ENCODE results near the gene LOXL3. TPM values are rescaled to one million over a fixed set of nuclear protein-coding genes. Genes with fewer than 3 reads are reported as not detected.

Gene LOXL3
- total RNA-seq, 1 experiment from 2014 or later: 5.8 TPM

DNA sequence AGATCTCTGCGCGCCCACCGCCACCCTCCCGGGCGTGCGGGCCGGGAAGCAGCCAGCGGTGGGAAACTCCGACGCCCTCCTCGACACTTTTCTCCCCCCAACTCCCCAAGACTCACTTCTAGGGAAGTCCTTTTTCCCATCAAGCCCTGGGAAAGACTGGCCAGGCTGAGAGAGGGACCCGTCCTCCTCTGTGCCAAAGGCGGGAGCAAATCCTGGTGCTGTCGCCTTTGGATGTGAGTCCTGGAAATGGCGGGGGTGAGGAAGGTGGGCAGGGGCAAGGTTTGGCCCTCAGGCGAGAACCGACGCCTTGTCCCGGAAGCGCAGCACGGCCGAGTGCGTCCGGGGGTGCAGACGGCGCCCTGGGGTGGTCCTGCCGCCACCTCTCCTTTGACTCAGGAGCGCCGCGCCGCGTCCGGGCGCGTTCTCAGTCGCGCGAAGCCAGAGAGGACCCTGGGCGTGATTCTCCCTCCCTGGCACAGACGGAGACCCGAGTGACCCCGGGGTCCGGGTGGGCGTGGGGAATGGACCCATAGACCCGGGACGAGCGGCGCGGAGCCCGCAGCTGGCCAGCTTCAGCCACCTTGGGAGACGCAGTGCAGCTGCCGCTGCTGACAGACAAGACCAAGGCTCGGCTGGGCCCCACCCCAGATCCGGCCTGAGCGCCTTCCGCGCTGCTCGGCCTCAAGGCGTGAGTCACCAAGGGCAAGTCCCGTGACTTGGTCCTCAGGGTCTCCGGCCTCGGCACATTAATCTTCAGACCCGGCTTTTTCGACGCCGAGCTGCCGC lies 50.8 kb downstream of the LOXL3 start:
- DNase-seq: no peak
- POLR2A ChIA-PET (ENCODE audit: unreplicated experiment): no interaction called here
- no TSS peak for BruUV-seq (replicated peaks)
- H3K27ac ChIP-seq (ENCODE audit: low read length): no peak overlapping the region
- intact Hi-C loops (cut with micrococcal nuclease): no loop called here
- H2AFZ ChIP-seq (ENCODE audit: low read length): no peak overlapping the region
- CTCF ChIA-PET: no interaction called here
- no peak for TF ChIP-seq EZH2 (IDR thresholded peaks at IDR 0.05; ENCODE audit: low read length, unreplicated experiment)
- TF ChIP-seq EZH2phosphoT487 (IDR thresholded peaks at IDR 0.05; ENCODE audit: borderline replicate concordance, low read length): no peak
- no peaks in the 10 kb centered on the region for H3K9me2 ChIP-seq (replicated peaks; ENCODE audit: low read length)
- peaks cover 7% of the 10 kb centered on the region for H3K36me3 ChIP-seq (ENCODE audit: low read depth, low read length)
- no peaks in the 10 kb centered on the region for H3F3A ChIP-seq (ENCODE audit: low read length, unreplicated experiment)
- H3K79me2 ChIP-seq (ENCODE audit: low read length): peaks cover 22% of the 10 kb centered on the region
- H3K9ac ChIP-seq (ENCODE audit: low read length): no peak overlapping the region
- no peak for ATAC-seq
- H3K27me3 ChIP-seq (ENCODE audit: low read length): no peaks in the 10 kb centered on the region
- no peak overlapping the region for H3K4me2 ChIP-seq (ENCODE audit: low read length)
- no peaks in the 10 kb centered on the region for H3K9me3 ChIP-seq (ENCODE audit: low read length)
- H3K4me3 ChIP-seq (ENCODE audit: low read length): no peak overlapping the region
- no peaks in the 10 kb centered on the region for H4K20me1 ChIP-seq (ENCODE audit: low read length)
- peaks cover 28% of the 10 kb centered on the region for H3K4me1 ChIP-seq (ENCODE audit: insufficient read depth, low read length)

DNA sequence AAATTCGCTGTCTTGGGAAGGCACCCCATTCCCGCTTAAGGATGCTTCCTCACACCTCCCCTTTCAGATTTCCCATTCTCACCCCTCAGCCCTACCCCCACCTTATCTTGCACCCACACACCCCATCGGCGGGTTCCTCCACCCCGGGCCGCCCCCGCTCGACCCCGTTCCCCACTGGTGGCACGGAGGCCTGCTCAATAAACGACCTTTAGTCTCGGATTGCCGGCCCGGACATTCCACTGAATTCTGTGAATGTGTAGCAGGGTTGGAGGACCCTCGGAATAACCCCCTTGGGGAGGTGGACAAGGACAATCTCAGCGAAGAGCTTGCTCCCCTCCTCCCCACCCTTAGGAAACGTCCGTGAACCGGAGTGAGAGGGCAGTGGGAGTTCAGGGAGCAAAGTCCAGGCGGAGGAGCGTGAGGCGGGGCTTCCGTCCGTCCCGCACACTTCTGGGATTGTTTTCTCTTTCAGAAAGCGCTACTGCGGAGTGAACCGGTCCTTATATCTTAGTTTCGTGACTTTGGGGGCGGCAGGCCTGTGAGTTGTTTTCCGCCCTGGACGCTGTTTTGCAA lies 51.5 kb downstream of the LOXL3 start:
- Histone ChIP-seq H3K9me2 (replicated peaks; ENCODE audit: low read length) (no peaks in the 10 kb centered on the region), H3K27me3 (ENCODE audit: low read length) (no peaks in the 10 kb centered on the region), H3K4me1 (ENCODE audit: insufficient read depth, low read length) (peaks cover 32% of the 10 kb centered on the region), H3K4me3 (ENCODE audit: low read length) (no peak overlapping the region), H3K4me2 (ENCODE audit: low read length) (no peak overlapping the region), H3K36me3 (ENCODE audit: low read depth, low read length) (peaks cover 7% of the 10 kb centered on the region), H3K79me2 (ENCODE audit: low read length) (peaks cover 22% of the 10 kb centered on the region), H4K20me1 (ENCODE audit: low read length) (no peaks in the 10 kb centered on the region), H3F3A (ENCODE audit: low read length, unreplicated experiment) (no peaks in the 10 kb centered on the region), H3K9me3 (ENCODE audit: low read length) (no peaks in the 10 kb centered on the region), H3K9ac (ENCODE audit: low read length) (no peak overlapping the region), H3K27ac (ENCODE audit: low read length) (no peak overlapping the region), H2AFZ (ENCODE audit: low read length) (no peak overlapping the region)
- TF ChIP-seq, protein P1, sequence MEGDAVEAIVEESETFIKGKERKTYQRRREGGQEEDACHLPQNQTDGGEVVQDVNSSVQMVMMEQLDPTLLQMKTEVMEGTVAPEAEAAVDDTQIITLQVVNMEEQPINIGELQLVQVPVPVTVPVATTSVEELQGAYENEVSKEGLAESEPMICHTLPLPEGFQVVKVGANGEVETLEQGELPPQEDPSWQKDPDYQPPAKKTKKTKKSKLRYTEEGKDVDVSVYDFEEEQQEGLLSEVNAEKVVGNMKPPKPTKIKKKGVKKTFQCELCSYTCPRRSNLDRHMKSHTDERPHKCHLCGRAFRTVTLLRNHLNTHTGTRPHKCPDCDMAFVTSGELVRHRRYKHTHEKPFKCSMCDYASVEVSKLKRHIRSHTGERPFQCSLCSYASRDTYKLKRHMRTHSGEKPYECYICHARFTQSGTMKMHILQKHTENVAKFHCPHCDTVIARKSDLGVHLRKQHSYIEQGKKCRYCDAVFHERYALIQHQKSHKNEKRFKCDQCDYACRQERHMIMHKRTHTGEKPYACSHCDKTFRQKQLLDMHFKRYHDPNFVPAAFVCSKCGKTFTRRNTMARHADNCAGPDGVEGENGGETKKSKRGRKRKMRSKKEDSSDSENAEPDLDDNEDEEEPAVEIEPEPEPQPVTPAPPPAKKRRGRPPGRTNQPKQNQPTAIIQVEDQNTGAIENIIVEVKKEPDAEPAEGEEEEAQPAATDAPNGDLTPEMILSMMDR (conservative IDR thresholded peaks at IDR 0.05; ENCODE audit: low read depth, low read length): no peak
- TF ChIP-seq EZH2 (IDR thresholded peaks at IDR 0.05; ENCODE audit: low read length, unreplicated experiment) (no peak), EZH2phosphoT487 (IDR thresholded peaks at IDR 0.05; ENCODE audit: borderline replicate concordance, low read length) (no peak)
- CTCF ChIA-PET: no interaction called here
- POLR2A ChIA-PET (ENCODE audit: unreplicated experiment): no interaction called here
- DNase-seq (no peak), ATAC-seq (no peak)
- BruUV-seq (replicated peaks): no TSS peak
- intact Hi-C loops (cut with micrococcal nuclease): no loop called here

DNA sequence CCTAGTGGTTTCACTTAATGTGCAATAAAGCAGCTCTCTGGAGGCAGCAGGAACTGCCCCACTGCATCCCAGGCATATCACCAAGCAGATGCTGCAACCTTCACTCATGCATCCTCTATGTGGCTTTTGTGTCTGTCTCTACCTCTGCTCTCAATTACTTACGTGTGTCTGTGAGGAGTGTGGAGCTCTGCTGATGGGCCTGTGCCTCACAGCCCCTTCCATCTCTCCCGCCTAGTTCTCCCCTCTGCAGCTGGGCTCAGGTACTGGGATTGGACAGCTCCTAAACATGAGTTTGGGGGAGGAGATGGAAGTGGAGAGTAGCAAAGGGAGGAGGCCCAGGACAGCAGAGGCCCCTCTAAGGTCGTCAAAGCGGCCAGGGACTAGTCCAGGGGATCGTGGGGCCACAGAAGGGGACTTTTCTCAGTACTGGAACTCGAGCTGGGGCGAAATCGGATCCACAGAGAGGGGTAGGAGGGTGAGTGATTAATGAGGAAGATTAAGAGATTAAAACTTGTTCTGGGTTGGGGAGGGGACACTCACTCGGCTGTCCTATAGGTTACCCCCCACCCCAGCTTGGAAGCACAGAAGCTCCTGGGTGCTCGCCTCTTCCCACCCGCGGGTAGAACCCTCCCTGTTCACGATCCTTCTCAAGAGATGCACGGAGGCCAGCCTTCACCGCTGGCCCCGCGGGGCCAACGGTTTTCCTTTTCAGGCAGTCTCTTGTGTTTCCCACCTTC lies 52.2 kb downstream of the LOXL3 start:
- CTCF ChIA-PET: no interaction called here

More for the DNA sequence above, 52.2 kb downstream of the LOXL3 start:
- no peak overlapping the region for H3K9ac ChIP-seq (ENCODE audit: low read length)
- no peaks in the 10 kb centered on the region for H3K27me3 ChIP-seq (ENCODE audit: low read length)
- no peaks in the 10 kb centered on the region for H4K20me1 ChIP-seq (ENCODE audit: low read length)
- ATAC-seq: no peak
- no peak for DNase-seq
- BruUV-seq (replicated peaks): no TSS peak
- no peak overlapping the region for H3K4me3 ChIP-seq (ENCODE audit: low read length)
- intact Hi-C loops (cut with micrococcal nuclease): no loop called here
- H3K9me3 ChIP-seq (ENCODE audit: low read length): no peaks in the 10 kb centered on the region
- TF ChIP-seq EZH2phosphoT487 (IDR thresholded peaks at IDR 0.05; ENCODE audit: borderline replicate concordance, low read length) (no peak), EZH2 (IDR thresholded peaks at IDR 0.05; ENCODE audit: low read length, unreplicated experiment) (no peak)
- TF ChIP-seq, protein P1 (conservative IDR thresholded peaks at IDR 0.05; ENCODE audit: low read depth, low read length): no peak
- no peak overlapping the region for H3K4me2 ChIP-seq (ENCODE audit: low read length)
- peaks cover 29% of the 10 kb centered on the region for H3K4me1 ChIP-seq (ENCODE audit: insufficient read depth, low read length)
- no peaks in the 10 kb centered on the region for H3F3A ChIP-seq (ENCODE audit: low read length, unreplicated experiment)
- H3K79me2 ChIP-seq (ENCODE audit: low read length): peaks cover 14% of the 10 kb centered on the region
- no peaks in the 10 kb centered on the region for H3K9me2 ChIP-seq (replicated peaks; ENCODE audit: low read length)
- H2AFZ ChIP-seq (ENCODE audit: low read length): no peak overlapping the region
- POLR2A ChIA-PET (ENCODE audit: unreplicated experiment): no interaction called here
- no peak overlapping the region for H3K27ac ChIP-seq (ENCODE audit: low read length)
- H3K36me3 ChIP-seq (ENCODE audit: low read depth, low read length): peaks cover 7% of the 10 kb centered on the region

Data from PC-3 (cell line).